AG09319 (cell line): ENCODE measurements around the gene MFSD6.

Source experiments
- DNase-seq: peaks from one replicate; pipeline ENCODE4 v3.0.0-alpha.2; 2010; ENCODE audit warnings: low read depth; ENCODE audit errors: extremely low read depth
- TF ChIP-seq, protein P1 (sequence below): IDR thresholded peaks from 2 replicates; pipeline ENCODE4 v1.5.1; 2011; ENCODE audit warnings: low read depth, mild to moderate bottlenecking, inconsistent platforms, low read length, moderate library complexity

MFSD6 gene

DNA sequence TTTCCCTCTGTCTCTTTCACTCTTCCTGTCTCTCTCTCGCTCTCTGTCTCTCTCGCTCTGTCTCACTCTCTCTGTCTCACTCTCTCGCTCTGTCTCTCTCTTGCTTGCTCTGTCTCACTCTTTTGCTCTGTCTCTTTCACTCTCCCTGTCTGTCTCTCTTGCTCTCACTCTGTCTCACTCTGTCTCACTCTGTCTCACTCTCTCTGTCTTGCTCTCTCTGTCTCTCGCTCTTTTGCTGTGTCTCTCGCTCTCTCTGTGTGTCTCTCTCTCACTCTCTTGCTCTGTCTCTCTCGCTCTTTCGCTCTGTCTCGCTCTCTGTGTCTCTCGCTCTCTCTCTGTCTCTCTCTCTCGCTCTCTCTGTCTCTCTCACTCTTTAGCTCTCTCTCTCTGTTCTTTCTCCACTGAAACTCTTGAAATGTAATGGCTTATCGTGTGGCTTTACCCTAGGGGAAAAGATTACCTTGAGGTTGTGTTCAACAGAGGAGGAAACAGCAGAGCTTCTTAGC lies 41.9 kb upstream of the MFSD6 start:
- TF ChIP-seq, protein P1, sequence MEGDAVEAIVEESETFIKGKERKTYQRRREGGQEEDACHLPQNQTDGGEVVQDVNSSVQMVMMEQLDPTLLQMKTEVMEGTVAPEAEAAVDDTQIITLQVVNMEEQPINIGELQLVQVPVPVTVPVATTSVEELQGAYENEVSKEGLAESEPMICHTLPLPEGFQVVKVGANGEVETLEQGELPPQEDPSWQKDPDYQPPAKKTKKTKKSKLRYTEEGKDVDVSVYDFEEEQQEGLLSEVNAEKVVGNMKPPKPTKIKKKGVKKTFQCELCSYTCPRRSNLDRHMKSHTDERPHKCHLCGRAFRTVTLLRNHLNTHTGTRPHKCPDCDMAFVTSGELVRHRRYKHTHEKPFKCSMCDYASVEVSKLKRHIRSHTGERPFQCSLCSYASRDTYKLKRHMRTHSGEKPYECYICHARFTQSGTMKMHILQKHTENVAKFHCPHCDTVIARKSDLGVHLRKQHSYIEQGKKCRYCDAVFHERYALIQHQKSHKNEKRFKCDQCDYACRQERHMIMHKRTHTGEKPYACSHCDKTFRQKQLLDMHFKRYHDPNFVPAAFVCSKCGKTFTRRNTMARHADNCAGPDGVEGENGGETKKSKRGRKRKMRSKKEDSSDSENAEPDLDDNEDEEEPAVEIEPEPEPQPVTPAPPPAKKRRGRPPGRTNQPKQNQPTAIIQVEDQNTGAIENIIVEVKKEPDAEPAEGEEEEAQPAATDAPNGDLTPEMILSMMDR = no peak
- no peak for DNase-seq

DNA sequence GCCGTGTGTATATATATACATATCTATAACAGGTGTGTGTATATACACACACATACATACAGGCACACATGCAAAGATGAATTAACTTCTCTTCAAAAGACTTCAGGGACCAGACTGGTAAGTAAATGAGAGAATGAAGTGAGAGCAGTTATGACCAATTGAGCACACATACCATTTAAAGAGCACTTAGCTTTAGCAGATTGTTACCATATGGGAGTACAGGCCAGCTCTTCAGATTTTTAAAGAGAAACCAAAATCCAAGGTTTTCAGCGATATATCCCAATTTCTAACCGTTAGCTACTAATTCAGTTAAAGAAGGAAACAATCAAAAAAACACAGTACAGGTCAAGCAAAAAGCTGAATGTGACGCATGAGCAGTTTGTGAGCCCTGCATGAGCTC lies 41.1 kb upstream of the MFSD6 start:
- DNase-seq = no peak
- TF ChIP-seq, protein P1 = no peak

DNA sequence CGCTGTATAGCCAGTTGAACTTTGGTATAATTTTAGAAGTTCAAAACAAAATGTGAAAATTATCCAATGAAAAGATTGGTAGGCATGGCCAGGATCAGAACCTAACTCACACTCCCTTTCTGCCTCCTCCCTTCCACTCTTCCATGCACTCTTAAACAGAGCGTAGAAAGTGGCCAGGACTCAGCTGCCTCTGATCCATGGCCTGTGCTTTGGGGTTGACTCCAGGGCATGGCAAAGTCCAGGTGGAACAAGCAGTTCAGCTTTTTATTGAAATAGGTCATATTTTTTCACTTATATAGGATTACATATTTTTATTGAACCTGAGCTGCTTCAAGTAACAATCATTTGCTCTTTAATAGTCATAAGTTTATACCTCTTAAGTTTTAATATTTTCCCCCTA lies 38.5 kb upstream of the MFSD6 start:
- DNase-seq = no peak
- TF ChIP-seq, protein P1 = no peak

DNA sequence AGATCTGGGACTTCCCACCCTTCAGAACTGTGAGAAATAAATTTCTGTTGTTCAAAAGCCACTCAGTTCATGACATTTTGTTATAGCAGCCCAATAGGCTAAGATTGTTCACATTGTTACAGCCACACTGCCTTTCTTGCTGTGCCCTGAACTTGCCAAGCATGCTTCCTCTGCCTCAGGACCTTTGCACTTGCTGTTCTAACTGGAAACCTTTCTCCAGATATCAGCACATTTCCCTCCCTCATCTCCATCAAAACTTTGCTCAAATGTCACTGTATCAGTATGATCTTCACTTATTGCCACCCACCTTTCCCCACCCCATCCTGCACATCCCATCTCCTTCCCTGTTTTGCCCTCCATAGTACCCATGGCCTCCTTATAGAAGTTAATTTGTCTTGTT lies 32.1 kb upstream of the MFSD6 start:
- DNase-seq = no peak
- TF ChIP-seq, protein P1 = no peak

DNA sequence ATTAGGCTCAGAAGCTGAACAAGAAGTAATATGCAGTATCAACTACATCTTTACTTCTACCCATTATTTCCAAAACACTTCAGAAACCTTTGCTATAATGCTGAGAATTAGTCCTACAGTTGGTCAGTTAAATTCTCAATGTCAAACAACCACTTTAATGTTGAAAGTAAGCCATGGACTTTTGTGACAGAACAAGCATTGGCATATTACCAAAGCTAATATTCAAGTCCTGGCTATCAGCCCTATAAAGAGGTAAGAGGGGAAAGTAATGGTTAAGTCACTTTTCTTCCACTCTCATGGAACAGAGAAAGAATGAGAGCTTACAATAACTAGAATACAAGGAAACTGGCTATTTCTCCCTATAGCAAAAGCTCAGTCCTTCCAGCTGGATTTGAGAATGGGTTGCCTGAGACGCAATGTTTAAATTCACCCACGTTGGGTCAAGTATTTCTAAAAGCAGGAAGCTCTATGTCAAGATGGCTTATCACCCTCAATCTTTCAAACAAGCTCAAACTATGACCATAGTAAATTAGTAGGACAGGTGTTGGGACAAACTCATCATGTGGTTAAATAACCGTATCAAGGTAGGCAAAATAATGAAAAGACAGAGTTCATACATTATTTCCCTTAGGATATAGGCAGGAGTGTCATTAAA lies 31.4 kb upstream of the MFSD6 start:
- TF ChIP-seq, protein P1 = no peak
- DNase-seq = no peak

DNA sequence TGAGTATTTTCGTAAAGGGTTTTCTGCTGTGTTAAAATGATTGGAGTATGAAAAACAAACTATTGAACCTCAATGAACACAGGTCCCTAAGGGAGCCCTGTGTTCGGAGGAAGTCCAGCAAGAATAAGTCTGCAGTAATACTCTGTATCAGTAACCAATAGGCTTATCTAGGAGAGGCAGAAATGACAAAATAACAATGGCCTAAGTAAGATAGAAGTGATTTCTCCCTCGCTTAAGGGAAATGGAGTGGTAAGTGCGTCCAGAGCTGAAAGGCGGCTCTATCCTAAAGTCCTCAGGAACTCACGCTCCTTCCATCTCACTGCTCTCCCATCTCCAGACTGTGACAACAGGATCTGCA lies 29.3 kb upstream of the MFSD6 start:
- TF ChIP-seq, protein P1 = no peak
- no peak for DNase-seq

DNA sequence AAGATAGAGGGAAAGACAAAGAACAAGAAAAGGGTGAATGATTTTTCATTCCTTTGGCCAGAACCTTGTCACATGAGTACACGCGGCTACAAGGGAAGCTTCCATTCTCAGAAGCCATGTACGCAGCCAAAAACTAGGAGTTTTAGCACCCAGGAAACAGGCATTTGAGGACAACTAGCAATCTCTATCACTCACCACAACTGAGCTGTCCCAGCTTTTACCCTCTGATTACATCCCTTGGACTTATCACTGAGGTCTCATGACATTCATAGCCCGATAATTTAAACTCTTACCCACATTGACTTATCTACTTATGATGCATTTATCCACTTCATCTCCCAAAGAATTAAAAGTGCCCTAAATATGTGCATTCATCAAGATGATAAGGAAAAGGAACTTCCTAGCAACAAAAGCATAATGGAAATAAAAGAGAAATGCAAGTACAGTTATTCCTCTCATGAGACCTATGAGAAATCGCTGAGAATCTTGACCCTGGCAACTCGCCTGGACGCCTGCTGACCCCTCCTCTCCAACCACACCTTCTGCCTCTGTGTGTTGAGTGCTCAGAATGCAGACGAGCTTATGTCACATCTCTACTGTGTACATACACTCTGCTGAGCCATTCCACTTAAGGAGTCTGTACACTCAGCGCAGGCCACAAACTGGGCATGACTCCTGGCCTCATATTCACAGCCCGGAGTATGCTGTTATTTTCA lies 28.7 kb upstream of the MFSD6 start:
- DNase-seq = no peak
- TF ChIP-seq, protein P1 = no peak
